Fibroblast of lung (primary cell): ENCODE data around the gene GRID2IP.

ENCODE experiments used
- CTCF ChIP-seq, 2 donors: IDR thresholded peaks in 1 of 2; conservative IDR thresholded peaks in 1 of 2; 1 replicate in 1 of 2; 2 replicates in 1 of 2; pipeline ENCODE4 v1.5.1; 2011 to 2012; ENCODE audit warnings: low read length in 2 of 2, control low read depth in 1 of 2, inconsistent platforms in 1 of 2, low read depth in 1 of 2, mild to moderate bottlenecking in 1 of 2
- EZH2 ChIP-seq: IDR thresholded peaks from 2 replicates; pipeline ENCODE4 v1.5.1; 2012; ENCODE audit warnings: low read length, control low read depth, mild to moderate bottlenecking; ENCODE audit errors: missing control alignments

- TF ChIP-seq CTCF (conservative IDR thresholded peaks at IDR 0.05 in 1 of 2, IDR thresholded peaks at IDR 0.05 in 1 of 2; ENCODE audit: low read depth in 1 of 2, low read length in 2 of 2) (no peak), EZH2 (no peak)
Measured at GRCh38 chr7:6578114-6579084, 27.1 kb upstream of the GRID2IP start.
